Psoas muscle (tissue), 8 donors: ENCODE data around the gene LIN52. TPM values are rescaled to one million over a fixed set of nuclear protein-coding genes. Genes with fewer than 3 reads are reported as not detected.
A peak's percentile ranks its signal among the peaks of the same experiment; 100 is the strongest.

Source experiments
- ATAC-seq, 4 donors: fragments of 200-7000 bp; cut with Tn5 transposase; one replicate each; pipeline ENCODE4 v1.9.1; 2020; ENCODE audit warnings: moderate library complexity in 3 of 4, mild to moderate bottlenecking in 2 of 4
- DNase-seq, 2 donors: peaks; one replicate each; pipeline ENCODE4 v3.0.0-alpha.2; 2020
- H3K27ac ChIP-seq: fragments of 200-600 bp; one replicate; pipeline ENCODE4 v1.8.0; 2022
- H3K27me3 ChIP-seq, 3 donors: fragments of 200-600 bp in 1 of 3; one replicate each; pipeline versions ENCODE4 v1.6.1 to v1.8.0; 2013 to 2022; ENCODE audit warnings: low read length in 2 of 3, mild to moderate bottlenecking in 2 of 3, moderate library complexity in 1 of 3; ENCODE audit not compliant: insufficient read depth in 3 of 3
- H3K36me3 ChIP-seq, 2 donors: fragments of 200-600 bp in 1 of 2; one replicate each; pipeline versions ENCODE4 v1.6.1 to v1.8.0; 2013 to 2022; ENCODE audit warnings: low read depth in 1 of 2, mild to moderate bottlenecking in 1 of 2, moderate library complexity in 1 of 2; ENCODE audit not compliant: insufficient read depth in 1 of 2
- H3K4me1 ChIP-seq: fragments of 200-600 bp; one replicate; pipeline ENCODE4 v1.8.0; 2022
- H3K4me3 ChIP-seq: fragments of 200-600 bp; one replicate; pipeline ENCODE4 v1.8.0; 2022; ENCODE audit warnings: mild to moderate bottlenecking
- H3K9me3 ChIP-seq: fragments of 200-600 bp; one replicate; pipeline ENCODE4 v1.8.0; 2022
- WGBS, 3 donors: extraction: QIAGEN DNeasy Blood & Tissue Kit; methylation state at CpG; one replicate each; pipeline versions ENCODE4 v1.1.6 to v1.1.7; 2013; 5-methylcytosine and 5-hydroxymethylcytosine counted together
- intact Hi-C, 2 donors: fragments of 100-400 bp; cut with DNase I; formaldehyde crosslinking; loops; one replicate each; pipeline versions ENCODE4 v1.11.0 to v1.14.2; 2022
- polyA plus RNA-seq, 3 donors: library from polyadenylated mRNA; stranded (reverse); fragments of 200-250 nt; gene quantifications; one replicate each; pipeline ENCODE4 v1.2.3, GENCODE V29; 2013
- total RNA-seq, 4 donors: library from RNA; stranded (reverse); fragmentation: NEBNext Ultra II Directional in 2 of 4; extraction: Animal tissue kit (Norgen Biotek cat#: 25700) in 2 of 4; gene quantifications; one replicate each; pipeline versions ENCODE4 v1.2.1 to v1.2.4, GENCODE V29; 2021 to 2023
- TF ChIP-seq, protein P1 (sequence below): fragments of 200-600 bp; IDR thresholded peaks from one replicate; pipeline ENCODE4 v1.8.0; 2022; ENCODE audit warnings: antibody characterized with exemption
- donor health status: healthy with polysubstance abuse.
- donor health status: DM: no; HTN: no; CAD: no; lungs with moderate emphysema.
- donor health status: Bipolar disorder and iron deficiency.
- donor health status: healthy.
- donor health status: DM: yes; HTN: yes; CAD: no.
- donor health status: DM: no; HTN: no; CAD: no.
- donor health status: DM: no; HTN: no; CAD: no.
- donor health status: DM: yes; HTN: yes; CAD: no.

LIN52 gene
- total and polyA plus RNA-seq, 7 donors: 1.7 to 8.6 (median 3.5) TPM

DNA sequence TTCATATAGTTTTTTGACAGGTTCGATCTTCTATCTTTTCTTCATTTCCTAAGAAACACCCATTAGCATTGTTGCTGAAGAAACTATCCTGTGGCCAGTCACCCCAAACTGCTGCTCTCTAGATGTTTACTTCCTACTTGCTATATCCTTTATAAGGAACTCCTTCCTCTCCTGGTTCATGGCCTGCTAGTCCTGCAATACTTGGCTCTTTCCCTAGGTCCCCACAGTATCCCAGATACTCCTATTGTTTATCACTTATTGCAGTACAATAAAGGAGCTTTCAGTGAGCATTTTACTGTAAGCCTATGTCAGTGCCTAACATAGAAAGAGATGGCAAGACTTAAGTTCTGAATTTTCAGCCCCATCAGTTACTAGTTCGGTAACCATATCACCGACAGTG is 3.3 kb upstream of the LIN52 start:
- intact Hi-C loops: no loop called here

DNA sequence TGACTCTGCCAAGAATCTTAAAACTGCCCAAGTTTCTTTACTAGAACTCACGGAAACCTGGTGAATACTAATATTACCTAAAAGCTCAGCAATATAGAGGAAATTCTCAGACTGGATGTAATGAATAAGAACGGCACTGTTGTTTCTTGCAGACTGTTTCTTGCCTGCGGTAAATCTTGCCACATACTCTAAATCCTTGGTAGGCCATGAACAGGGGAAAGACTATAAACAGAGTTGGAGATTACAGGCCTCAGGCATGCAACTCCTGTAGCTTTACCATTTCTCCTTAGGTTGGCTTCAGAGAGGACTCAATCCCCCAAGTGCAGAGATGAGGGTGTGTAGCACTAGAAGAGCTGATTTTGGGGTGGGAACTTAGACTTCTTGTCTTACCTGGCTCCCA is 1.6 kb upstream of the LIN52 start:
- H3K36me3 ChIP-seq: no peaks in the 10 kb centered on the region
- H3K4me1 ChIP-seq: peaks cover 24% of the 10 kb centered on the region
- WGBS, 3 donors: 78 to 81% (median 80%) methylated on average over 3 of the region's 3 CpGs
- DNase-seq: no peak
- intact Hi-C loops: no loop called here
- no peak for ATAC-seq
- peak overlapping the region; percentile 87 for H3K4me3 ChIP-seq
- H3K9me3 ChIP-seq: no peaks in the 10 kb centered on the region
- H3K27ac ChIP-seq: peak overlapping the region; percentile 83
- TF ChIP-seq, protein P1, sequence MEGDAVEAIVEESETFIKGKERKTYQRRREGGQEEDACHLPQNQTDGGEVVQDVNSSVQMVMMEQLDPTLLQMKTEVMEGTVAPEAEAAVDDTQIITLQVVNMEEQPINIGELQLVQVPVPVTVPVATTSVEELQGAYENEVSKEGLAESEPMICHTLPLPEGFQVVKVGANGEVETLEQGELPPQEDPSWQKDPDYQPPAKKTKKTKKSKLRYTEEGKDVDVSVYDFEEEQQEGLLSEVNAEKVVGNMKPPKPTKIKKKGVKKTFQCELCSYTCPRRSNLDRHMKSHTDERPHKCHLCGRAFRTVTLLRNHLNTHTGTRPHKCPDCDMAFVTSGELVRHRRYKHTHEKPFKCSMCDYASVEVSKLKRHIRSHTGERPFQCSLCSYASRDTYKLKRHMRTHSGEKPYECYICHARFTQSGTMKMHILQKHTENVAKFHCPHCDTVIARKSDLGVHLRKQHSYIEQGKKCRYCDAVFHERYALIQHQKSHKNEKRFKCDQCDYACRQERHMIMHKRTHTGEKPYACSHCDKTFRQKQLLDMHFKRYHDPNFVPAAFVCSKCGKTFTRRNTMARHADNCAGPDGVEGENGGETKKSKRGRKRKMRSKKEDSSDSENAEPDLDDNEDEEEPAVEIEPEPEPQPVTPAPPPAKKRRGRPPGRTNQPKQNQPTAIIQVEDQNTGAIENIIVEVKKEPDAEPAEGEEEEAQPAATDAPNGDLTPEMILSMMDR: no peak
- no peaks in the 10 kb centered on the region for H3K27me3 ChIP-seq

More for the DNA sequence above, 3.3 kb upstream of the LIN52 start:
- Histone ChIP-seq H3K27me3 (no peaks in the 10 kb centered on the region), H3K36me3 (no peaks in the 10 kb centered on the region), H3K4me1 (peaks cover 19% of the 10 kb centered on the region), H3K4me3 (no peak overlapping the region), H3K9me3 (no peaks in the 10 kb centered on the region), H3K27ac (no peak overlapping the region)
- DNase-seq: no peak
- ATAC-seq: no peak
- 86 to 96% (median 91%) methylated on average over 3 of the region's 3 CpGs for WGBS, 3 donors
- TF ChIP-seq, protein P1: no peak

DNA sequence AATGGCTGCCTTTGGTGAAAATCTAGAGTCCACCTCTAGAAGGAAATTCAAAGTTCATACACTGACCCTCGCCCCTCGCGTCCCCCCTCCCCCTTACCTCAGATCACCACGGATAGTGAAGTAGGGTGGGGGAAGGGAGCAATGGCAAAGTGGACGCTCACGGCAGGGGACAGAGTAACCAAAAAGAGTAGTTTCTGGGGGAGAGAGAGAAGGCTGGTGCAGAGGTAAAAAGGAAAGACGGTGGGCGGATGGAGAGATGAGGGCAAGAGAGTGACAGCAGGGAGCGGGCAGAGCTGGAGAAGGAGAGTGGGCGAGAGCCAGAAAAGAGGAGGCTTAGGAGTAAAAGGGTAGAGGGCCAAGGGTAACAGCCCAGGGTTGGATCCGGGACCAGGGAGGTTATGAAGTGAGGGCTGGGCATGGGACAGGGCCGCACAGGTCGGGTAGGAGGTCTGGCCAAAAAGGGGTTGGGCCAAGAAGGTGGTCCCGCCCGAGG is 926 bp upstream of the LIN52 start:
- DNase-seq (no peak), ATAC-seq (peak; percentile 15 to 43 (median 15))
- Histone ChIP-seq H3K4me3 (peak overlapping the region; percentile 87), H3K27me3 (no peaks in the 10 kb centered on the region), H3K36me3 (no peaks in the 10 kb centered on the region), H3K27ac (peak overlapping the region; percentile 83), H3K9me3 (no peaks in the 10 kb centered on the region), H3K4me1 (peaks cover 24% of the 10 kb centered on the region)
- intact Hi-C loops: no loop called here
- TF ChIP-seq, protein P1: no peak
- WGBS, 3 donors: 1 to 2% (median 1%) methylated on average over 12 to 15 of the region's 15 CpGs

DNA sequence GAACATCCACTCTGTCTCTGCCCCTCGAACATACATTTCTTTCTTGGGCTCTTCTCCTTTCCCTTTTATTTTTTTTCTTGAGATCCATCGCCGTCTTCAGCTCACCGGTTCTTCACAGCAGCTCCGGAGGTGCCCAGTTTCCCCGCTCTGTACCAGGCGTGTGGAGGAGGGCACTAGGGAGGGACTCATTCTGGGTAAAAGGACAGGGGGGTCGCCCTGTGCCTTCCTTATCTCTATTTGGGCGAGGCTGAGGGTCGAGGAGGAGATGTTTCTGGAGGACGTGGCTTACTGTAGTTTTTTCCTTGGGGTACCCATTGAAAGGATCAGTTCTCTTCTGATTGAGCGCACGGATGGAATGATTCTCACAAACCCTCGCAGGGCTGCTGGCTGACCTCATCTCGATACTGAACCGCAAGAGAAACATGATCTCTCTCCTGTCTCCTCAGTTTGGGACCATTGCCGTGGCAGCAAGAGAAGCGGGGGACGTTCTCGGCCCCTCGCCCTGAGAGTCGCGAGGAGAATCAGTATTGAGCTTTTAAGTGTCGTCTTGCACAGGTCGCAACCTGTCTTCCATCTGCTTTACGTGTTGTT is 386 bp downstream of the LIN52 start:
- ATAC-seq: peak in 2 of 4 donors; percentile 2 to 20
- DNase-seq: peak in 1 of 2 donors; percentile 17
- TF ChIP-seq, protein P1: no peak
- H3K4me1 ChIP-seq: peaks cover 24% of the 10 kb centered on the region
- H3K27ac ChIP-seq: peak overlapping the region; percentile 83
- H3K4me3 ChIP-seq: peak overlapping the region; percentile 87
- H3K36me3 ChIP-seq: peaks cover 0 to under 1% of the 10 kb centered on the region in 2 donors
- H3K9me3 ChIP-seq: no peaks in the 10 kb centered on the region
- WGBS, 3 donors: 0 to 1% (median 0%) methylated on average over 26 of the region's 26 CpGs
- H3K27me3 ChIP-seq: no peaks in the 10 kb centered on the region
- intact Hi-C loops: no loop called here

DNA sequence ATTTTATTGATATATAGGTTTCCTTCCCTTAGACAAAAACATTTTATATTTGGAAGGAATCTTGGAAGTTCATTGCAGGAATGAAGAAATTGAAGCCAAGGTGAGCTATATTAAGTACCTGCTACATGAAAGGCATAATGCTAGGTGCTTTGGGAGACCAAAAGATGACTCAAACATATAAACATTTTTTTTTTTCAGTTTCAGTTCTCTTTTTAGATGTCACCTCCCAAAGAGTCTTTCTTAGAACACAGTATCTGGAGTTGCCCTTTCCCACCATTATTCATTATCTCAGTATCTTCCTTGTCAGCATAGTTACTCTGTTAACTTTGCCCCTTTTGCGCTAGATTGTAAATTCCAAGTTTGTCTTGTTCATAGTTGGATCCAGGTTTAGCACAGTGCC is 1.1 kb downstream of the LIN52 start:
- TF ChIP-seq, protein P1: no peak
- no peaks in the 10 kb centered on the region for H3K9me3 ChIP-seq
- peaks cover 0 to 7% of the 10 kb centered on the region in 2 donors for H3K36me3 ChIP-seq
- intact Hi-C loops: no loop called here
- H3K27me3 ChIP-seq: no peaks in the 10 kb centered on the region
- H3K27ac ChIP-seq: peak overlapping the region; percentile 83
- peak overlapping the region; percentile 87 for H3K4me3 ChIP-seq
- 94 to 100% (median 97%) methylated on average over 1 of the region's 1 CpG for WGBS, 3 donors
- ATAC-seq: no peak
- H3K4me1 ChIP-seq: peaks cover 24% of the 10 kb centered on the region
- DNase-seq: no peak
